Measurements from ENCODE around the gene REPIN1.

DNA sequence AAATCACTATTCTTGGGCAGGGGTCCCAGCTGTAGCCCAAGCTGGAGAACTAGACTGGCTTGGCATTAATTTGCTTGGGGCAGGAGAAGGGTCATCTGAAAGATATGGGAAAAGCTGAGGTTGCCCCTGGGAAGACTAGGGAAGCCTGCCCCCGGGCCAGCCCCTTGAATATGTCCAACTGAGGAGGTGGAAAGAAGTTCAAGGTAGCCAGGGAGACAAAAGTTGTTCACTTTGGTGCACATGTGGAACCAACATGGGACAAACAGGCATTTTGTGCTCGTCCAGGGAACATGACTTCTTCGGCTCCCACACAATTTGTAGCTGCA is 46.9 kb upstream of the REPIN1 start:
- TF ChIP-seq, protein P1, sequence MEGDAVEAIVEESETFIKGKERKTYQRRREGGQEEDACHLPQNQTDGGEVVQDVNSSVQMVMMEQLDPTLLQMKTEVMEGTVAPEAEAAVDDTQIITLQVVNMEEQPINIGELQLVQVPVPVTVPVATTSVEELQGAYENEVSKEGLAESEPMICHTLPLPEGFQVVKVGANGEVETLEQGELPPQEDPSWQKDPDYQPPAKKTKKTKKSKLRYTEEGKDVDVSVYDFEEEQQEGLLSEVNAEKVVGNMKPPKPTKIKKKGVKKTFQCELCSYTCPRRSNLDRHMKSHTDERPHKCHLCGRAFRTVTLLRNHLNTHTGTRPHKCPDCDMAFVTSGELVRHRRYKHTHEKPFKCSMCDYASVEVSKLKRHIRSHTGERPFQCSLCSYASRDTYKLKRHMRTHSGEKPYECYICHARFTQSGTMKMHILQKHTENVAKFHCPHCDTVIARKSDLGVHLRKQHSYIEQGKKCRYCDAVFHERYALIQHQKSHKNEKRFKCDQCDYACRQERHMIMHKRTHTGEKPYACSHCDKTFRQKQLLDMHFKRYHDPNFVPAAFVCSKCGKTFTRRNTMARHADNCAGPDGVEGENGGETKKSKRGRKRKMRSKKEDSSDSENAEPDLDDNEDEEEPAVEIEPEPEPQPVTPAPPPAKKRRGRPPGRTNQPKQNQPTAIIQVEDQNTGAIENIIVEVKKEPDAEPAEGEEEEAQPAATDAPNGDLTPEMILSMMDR (IDR thresholded peaks at IDR 0.05) = no peak
- TF ChIP-seq POLR2A (IDR thresholded peaks at IDR 0.05) = no peak

Data from adrenal gland (tissue), 5 donors.